ENCODE data around the gene LRIT3. TPM values are rescaled to one million over a fixed set of nuclear protein-coding genes. Genes with fewer than 3 reads are reported as not detected.

Gene LRIT3
- total and polyA plus RNA-seq, 2 of the 8 experiments (the other 6 are each of a cell fraction or from before 2014, with no cell fraction given) = 0.11 TPM; not detected in 1

DNA sequence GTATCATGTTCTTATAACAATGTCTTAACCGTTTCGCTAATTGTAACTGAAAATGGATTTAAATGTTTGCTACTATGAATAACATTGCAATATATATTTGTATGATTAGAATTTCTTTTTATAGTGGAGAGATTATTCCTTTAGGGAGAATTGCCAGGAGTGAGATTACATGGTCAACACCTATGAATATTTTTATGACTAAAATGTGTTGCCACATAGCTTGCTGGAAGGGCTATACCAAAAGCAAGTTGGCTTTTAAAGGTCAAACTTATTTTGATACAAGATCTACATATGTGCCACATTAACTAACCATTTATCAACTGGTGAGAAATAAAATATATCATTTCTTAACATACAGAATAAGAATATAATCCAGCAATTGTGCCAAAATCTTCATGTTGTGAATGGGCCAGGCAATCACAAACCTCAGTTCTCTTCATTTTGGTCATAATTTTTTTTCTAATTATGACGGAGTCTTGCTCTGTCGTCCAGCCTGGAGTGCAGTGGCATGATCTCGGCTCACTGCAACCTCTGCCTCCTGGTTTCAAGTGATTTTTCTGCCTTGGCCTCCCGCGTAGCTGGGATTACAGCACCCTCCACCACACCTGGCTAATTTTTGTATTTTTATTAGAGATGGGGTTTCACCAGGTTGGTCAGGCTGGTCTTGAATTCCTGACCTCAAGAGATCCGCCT lies 54.8 kb downstream of the LRIT3 start (continued):
- TF ChIP-seq KDM5A (IDR thresholded peaks at IDR 0.05; ENCODE audit: low read length) (no peak), TBP (IDR thresholded peaks at IDR 0.05; ENCODE audit: low read depth, low read length) (no peak)

All from H1 (cell line).